Esophagus muscularis mucosa (tissue), 3 donors: Measurements from ENCODE around the gene ATP11A.

Experiments used
- POLR2A ChIP-seq: fragments of 450-650 bp; IDR thresholded peaks from one replicate; pipeline ENCODE4 v1.6.1; 2017; ENCODE audit warnings: antibody characterized with exemption, moderate library complexity, mild to moderate bottlenecking, low read depth
- TF ChIP-seq, protein P1 (sequence below), 3 experiments: fragments of 200-600 bp in 2 of 3; fragments of 450-650 bp in 1 of 3; sonication (generic) in 2 of 3; IDR thresholded peaks; one replicate each; pipeline ENCODE4 v1.5.1; 2017 to 2019; ENCODE audit warnings: antibody characterized with exemption in 3 of 3, mild to moderate bottlenecking in 2 of 3, moderate library complexity in 1 of 3

DNA sequence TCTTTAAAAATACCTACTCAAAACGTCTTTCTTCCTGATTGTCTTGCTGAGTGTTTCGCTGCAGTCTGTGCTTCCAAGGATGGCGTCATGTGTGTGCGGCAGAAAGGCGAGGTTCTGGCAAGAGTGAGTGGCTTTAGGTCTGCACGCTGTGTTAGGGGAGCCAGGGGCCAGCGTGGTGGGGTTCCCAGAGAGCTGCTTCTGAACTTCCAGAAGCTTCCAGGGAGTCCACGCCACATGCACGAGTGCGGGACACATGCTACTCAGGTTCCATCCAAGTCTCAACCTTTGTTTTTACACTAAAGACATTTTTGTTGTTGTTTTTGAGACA, 67.9 kb downstream of the ATP11A start:
- TF ChIP-seq, protein P1, sequence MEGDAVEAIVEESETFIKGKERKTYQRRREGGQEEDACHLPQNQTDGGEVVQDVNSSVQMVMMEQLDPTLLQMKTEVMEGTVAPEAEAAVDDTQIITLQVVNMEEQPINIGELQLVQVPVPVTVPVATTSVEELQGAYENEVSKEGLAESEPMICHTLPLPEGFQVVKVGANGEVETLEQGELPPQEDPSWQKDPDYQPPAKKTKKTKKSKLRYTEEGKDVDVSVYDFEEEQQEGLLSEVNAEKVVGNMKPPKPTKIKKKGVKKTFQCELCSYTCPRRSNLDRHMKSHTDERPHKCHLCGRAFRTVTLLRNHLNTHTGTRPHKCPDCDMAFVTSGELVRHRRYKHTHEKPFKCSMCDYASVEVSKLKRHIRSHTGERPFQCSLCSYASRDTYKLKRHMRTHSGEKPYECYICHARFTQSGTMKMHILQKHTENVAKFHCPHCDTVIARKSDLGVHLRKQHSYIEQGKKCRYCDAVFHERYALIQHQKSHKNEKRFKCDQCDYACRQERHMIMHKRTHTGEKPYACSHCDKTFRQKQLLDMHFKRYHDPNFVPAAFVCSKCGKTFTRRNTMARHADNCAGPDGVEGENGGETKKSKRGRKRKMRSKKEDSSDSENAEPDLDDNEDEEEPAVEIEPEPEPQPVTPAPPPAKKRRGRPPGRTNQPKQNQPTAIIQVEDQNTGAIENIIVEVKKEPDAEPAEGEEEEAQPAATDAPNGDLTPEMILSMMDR (IDR thresholded peaks at IDR 0.05): no peak
- no peak for TF ChIP-seq POLR2A
